ENCODE measurements around the gene RAD50. TPM values are rescaled to one million over a fixed set of nuclear protein-coding genes. Genes with fewer than 3 reads are reported as not detected.
A peak's percentile ranks its signal among the peaks of the same experiment; 100 is the strongest.

Gene RAD50
- total RNA-seq, 2 donors from 2014 or later = 29.5 to 37.0 TPM

GRCh38 chr5:132679717-132680380, 123.1 kb downstream of the RAD50 start:
- Histone ChIP-seq H3K27ac (no peak overlapping the region), H3K9ac (ENCODE audit: low read depth in 2 of 2, low read length in 2 of 2) (no peak overlapping the region), H3K36me3 (no peaks in the 10 kb centered on the region), H3K4me3 (no peak overlapping the region), H3K4me1 (no peaks in the 10 kb centered on the region), H3K9me3 (no peaks in the 10 kb centered on the region), H3K27me3 (no peaks in the 10 kb centered on the region)
- peak; percentile 3 for DNase-seq
- no peak for TF ChIP-seq CTCF (IDR thresholded peaks at IDR 0.05)
- intact Hi-C loops (cut with DNase I) = no loop called here

GRCh38 chr5:132680780-132681475, 124.2 kb downstream of the RAD50 start:
- no peaks in the 10 kb centered on the region for H3K4me1 ChIP-seq
- DNase-seq = no peak
- H3K36me3 ChIP-seq = no peaks in the 10 kb centered on the region
- H3K27ac ChIP-seq = no peak overlapping the region
- no peaks in the 10 kb centered on the region for H3K9me3 ChIP-seq
- H3K4me3 ChIP-seq = no peak overlapping the region
- intact Hi-C loops (cut with DNase I) = no loop called here
- no peak overlapping the region for H3K9ac ChIP-seq (ENCODE audit: low read depth in 2 of 2, low read length in 2 of 2)
- H3K27me3 ChIP-seq = no peaks in the 10 kb centered on the region
- no peak for TF ChIP-seq CTCF (IDR thresholded peaks at IDR 0.05)

- intact Hi-C loops (cut with DNase I) = no loop called here
- Histone ChIP-seq H3K9ac (ENCODE audit: low read depth in 2 of 2, low read length in 2 of 2) (no peak overlapping the region), H3K27me3 (no peaks in the 10 kb centered on the region), H3K4me1 (no peaks in the 10 kb centered on the region), H3K36me3 (no peaks in the 10 kb centered on the region), H3K9me3 (no peaks in the 10 kb centered on the region), H3K4me3 (no peak overlapping the region), H3K27ac (no peak overlapping the region)
- no peak for TF ChIP-seq CTCF (IDR thresholded peaks at IDR 0.05)
- DNase-seq = no peak
Observed at GRCh38 chr5:132681476-132681831, 124.7 kb downstream of the RAD50 start.

GRCh38 chr5:132681983-132682382, 125.2 kb downstream of the RAD50 start:
- Histone ChIP-seq H3K9me3 (no peaks in the 10 kb centered on the region), H3K9ac (ENCODE audit: low read depth in 2 of 2, low read length in 2 of 2) (no peak overlapping the region), H3K4me1 (no peaks in the 10 kb centered on the region), H3K4me3 (no peak overlapping the region), H3K27ac (no peak overlapping the region), H3K36me3 (no peaks in the 10 kb centered on the region), H3K27me3 (no peaks in the 10 kb centered on the region)
- no peak for DNase-seq
- intact Hi-C loops (cut with DNase I) = no loop called here
- no peak for TF ChIP-seq CTCF (IDR thresholded peaks at IDR 0.05)

GRCh38 chr5:132684491-132684890, 127.7 kb downstream of the RAD50 start:
- no peak overlapping the region for H3K4me3 ChIP-seq
- no peak overlapping the region for H3K9ac ChIP-seq (ENCODE audit: low read depth in 2 of 2, low read length in 2 of 2)
- H3K27ac ChIP-seq = no peak overlapping the region
- no peak for DNase-seq
- TF ChIP-seq CTCF (IDR thresholded peaks at IDR 0.05) = no peak
- no peaks in the 10 kb centered on the region for H3K9me3 ChIP-seq
- no peaks in the 10 kb centered on the region for H3K27me3 ChIP-seq
- no peaks in the 10 kb centered on the region for H3K36me3 ChIP-seq
- intact Hi-C loops (cut with DNase I) = no loop called here
- H3K4me1 ChIP-seq = no peaks in the 10 kb centered on the region
